IMR-90 (cell line): ENCODE data around the gene NAA11. TPM values are rescaled to one million over a fixed set of nuclear protein-coding genes. Genes with fewer than 3 reads are reported as not detected.

Source experiments
- ATAC-seq: fragments of 200-7000 bp; cut with Tn5 transposase; 2 replicates; pipeline ENCODE4 v1.9.1; 2020; ENCODE audit warnings: low read depth, mild to moderate bottlenecking, moderate library complexity
- BruUV-seq: library from RNA; stranded (reverse); fragments of 400-500 nt; replicated peaks from 2 replicates; lab custom pipeline; 2021; lab: Mats Ljungman, UMichigan
- CTCF ChIA-PET: fragments of 300-600 bp; formaldehyde crosslinking; extraction: SDS; loops from one replicate; lab custom pipeline; 2021; ENCODE audit warnings: antibody characterized with exemption; lab: Yijun Ruan, JAX
- POLR2A ChIA-PET: fragments of 300-600 bp; sonication (Branson Sonifier 250); formaldehyde crosslinking; loops from one replicate; lab custom pipeline; 2022; ENCODE audit warnings: antibody characterized with exemption; ENCODE audit not compliant: unreplicated experiment; lab: Charles Lee
- DNase-seq: peaks from one replicate; pipeline ENCODE4 v3.0.0; 2013
- H2AFZ ChIP-seq: replicated peaks from 2 replicates; pipeline ENCODE3; 2013; ENCODE audit warnings: low read length, mild to moderate bottlenecking; ENCODE audit not compliant: poor library complexity
- H2AK5ac ChIP-seq: 2 replicates; pipeline ENCODE4 v1.6.1; 2013; ENCODE audit warnings: low read depth, low read length, inconsistent platforms
- H2AK9ac ChIP-seq: replicated peaks from 2 replicates; pipeline ENCODE3; 2013; ENCODE audit warnings: mild to moderate bottlenecking, low read depth, low read length, moderate library complexity; ENCODE audit not compliant: poor library complexity
- H2BK120ac ChIP-seq: 2 replicates; pipeline ENCODE4 v1.6.1; 2013; ENCODE audit warnings: low read depth, low read length, inconsistent platforms
- H2BK15ac ChIP-seq: 3 replicates; pipeline ENCODE4 v1.6.1; 2013; ENCODE audit warnings: low read depth, low read length, inconsistent platforms
- H2BK20ac ChIP-seq: 2 replicates; pipeline ENCODE4 v1.6.1; 2013; ENCODE audit warnings: low read depth, mild to moderate bottlenecking, inconsistent platforms, low read length, moderate library complexity
- H2BK5ac ChIP-seq: 2 replicates; pipeline ENCODE4 v1.6.1; 2013; ENCODE audit warnings: mild to moderate bottlenecking, low read depth, low read length, inconsistent platforms; ENCODE audit not compliant: poor library complexity, severe bottlenecking
- H3K14ac ChIP-seq: replicated peaks from 2 replicates; pipeline ENCODE4 v1.6.1; 2013; ENCODE audit warnings: low read depth, low read length, inconsistent platforms
- H3K18ac ChIP-seq: 2 replicates; pipeline ENCODE4 v1.6.1; 2013; ENCODE audit warnings: low read depth, low read length, control low read depth
- H3K23ac ChIP-seq: 2 replicates; pipeline ENCODE4 v1.6.1; 2013; ENCODE audit warnings: low read depth, low read length, inconsistent platforms
- H3K27ac ChIP-seq: 2 replicates; pipeline ENCODE4 v1.5.1; 2013; ENCODE audit warnings: mild to moderate bottlenecking, control low read depth, low read length; ENCODE audit not compliant: insufficient read depth
- H3K27me3 ChIP-seq: 2 replicates; pipeline ENCODE4 v1.6.1; 2013; ENCODE audit warnings: low read length; ENCODE audit not compliant: control insufficient read depth, insufficient read depth
- H3K36me3 ChIP-seq: 2 replicates; pipeline ENCODE4 v1.6.1; 2013; ENCODE audit warnings: low read length, mixed read lengths; ENCODE audit not compliant: control insufficient read depth, insufficient read depth
- H3K4ac ChIP-seq: 2 replicates; pipeline ENCODE4 v1.6.1; 2013; ENCODE audit warnings: low read depth, low read length, inconsistent platforms
- H3K4me1 ChIP-seq: 2 replicates; pipeline ENCODE4 v1.6.1; 2013; ENCODE audit warnings: low read length, mixed read lengths; ENCODE audit not compliant: control insufficient read depth, insufficient read depth
- H3K4me2 ChIP-seq: 2 replicates; pipeline ENCODE4 v1.6.1; 2013; ENCODE audit warnings: low read depth, mild to moderate bottlenecking, control low read depth, low read length, moderate library complexity
- H3K4me3 ChIP-seq: 2 replicates; pipeline ENCODE4 v1.5.1; 2013; ENCODE audit warnings: low read depth, mild to moderate bottlenecking, control low read depth, low read length, moderate library complexity; ENCODE audit not compliant: insufficient read depth
- H3K56ac ChIP-seq: 2 replicates; pipeline ENCODE4 v1.6.1; 2013; ENCODE audit warnings: low read length, inconsistent platforms; ENCODE audit not compliant: insufficient read depth; ENCODE audit errors: extremely low read depth
- H3K79me1 ChIP-seq, 2 experiments: 2 replicates each; pipeline ENCODE4 v1.6.1; 2013; ENCODE audit warnings: low read length in 2 of 2, inconsistent platforms in 1 of 2, low read depth in 1 of 2
- H3K9ac ChIP-seq: 2 replicates; pipeline ENCODE4 v1.6.1; 2013; ENCODE audit warnings: low read depth, low read length, control low read depth
- H3K9me1 ChIP-seq: 2 replicates; pipeline ENCODE4 v1.6.1; 2013; ENCODE audit warnings: low read length, inconsistent platforms; ENCODE audit not compliant: insufficient read depth
- H3K9me3 ChIP-seq: 2 replicates; pipeline ENCODE4 v1.6.1; 2013; ENCODE audit warnings: low read length; ENCODE audit not compliant: control insufficient read depth, insufficient read depth
- H4K20me1 ChIP-seq: 2 replicates; pipeline ENCODE4 v1.6.1; 2013; ENCODE audit warnings: low read length, inconsistent platforms; ENCODE audit not compliant: insufficient read depth
- H4K5ac ChIP-seq: 2 replicates; pipeline ENCODE4 v1.6.1; 2013; ENCODE audit warnings: mild to moderate bottlenecking, low read depth, low read length, control low read depth
- H4K8ac ChIP-seq, 2 experiments: 2 replicates each; pipeline ENCODE4 v1.6.1; 2013; ENCODE audit warnings: low read depth in 2 of 2, low read length in 2 of 2, control low read depth in 1 of 2, inconsistent platforms in 1 of 2
- H4K91ac ChIP-seq: 2 replicates; pipeline ENCODE4 v1.6.1; 2013; ENCODE audit warnings: low read depth, low read length, inconsistent platforms; ENCODE audit not compliant: insufficient read depth
- CHD1 ChIP-seq: IDR thresholded peaks from 2 replicates; pipeline ENCODE4 v1.6.1; 2012; ENCODE audit warnings: low read depth, low read length, improper control_type of control experiment
- MAFK ChIP-seq: IDR thresholded peaks from 2 replicates; pipeline ENCODE4 v1.6.1; 2012; ENCODE audit warnings: low read depth, low read length, improper control_type of control experiment
- WGBS, 2 experiments: methylation state at CpG; one replicate each; pipeline versions ENCODE4 v1.1.5 to v1.1.7; 2013; ENCODE audit warnings: missing lambda C conversion rate in 2 of 2; ENCODE audit not compliant: insufficient read length in 1 of 2; ENCODE audit errors: extremely low coverage in 2 of 2; 5-methylcytosine and 5-hydroxymethylcytosine counted together
- dilution Hi-C: fragments of 300-500 bp; cut with HindIII; formaldehyde crosslinking; loops from one replicate; pipeline ENCODE4 v1.14.3; 2018; ENCODE audit warnings: low sequenced_read_pairs; ENCODE audit not compliant: unreplicated experiment
- in situ Hi-C: fragments of 300-500 bp; cut with MboI; formaldehyde crosslinking; loops from 3 replicates; pipeline ENCODE4 v1.14.3; 2019; ENCODE audit warnings: low sequenced_read_pairs, inconsistent platforms, mixed read lengths
- intact Hi-C: fragments of 100-400 bp; cut with micrococcal nuclease; formaldehyde crosslinking; loops from 2 replicates; pipeline ENCODE4 v1.10.0; 2022
- polyA plus RNA-seq, 3 experiments: library from polyadenylated mRNA; depleted of rRNA; stranded (reverse); fragments of >200 nt; gene quantifications; 2 replicates each; pipeline ENCODE4 v1.2.3, GENCODE V29; 2012; ENCODE audit warnings: low replicate concordance in 1 of 3
- total RNA-seq: library from RNA; depleted of rRNA; stranded (reverse); fragments of >200 nt; gene quantifications from 2 replicates; pipeline ENCODE4 v1.2.3, GENCODE V29; 2012

The NAA11 gene
- total and polyA plus RNA-seq, 2 of the 4 experiments (the other 2 are of a cell fraction) = not detected

GRCh38 chr4:79288185-79288584 is 37.7 kb downstream of the NAA11 start:
- no peak for DNase-seq
- intact Hi-C loops = no loop called here
- TF ChIP-seq MAFK (peak; percentile 86), CHD1 (no peak)
- H3K4me2 ChIP-seq = no peak overlapping the region
- H3K4me3 ChIP-seq = no peak overlapping the region
- ChIA-PET POLR2A (no interaction called here), CTCF (no interaction called here)
- no peaks in the 10 kb centered on the region for H3K4me1 ChIP-seq
- no peak overlapping the region for H3K14ac ChIP-seq
- no CpG with 5 or more reads among the region's 1 CpG for WGBS, 2 experiments
- H4K8ac ChIP-seq = no peak overlapping the region
- H3K9me3 ChIP-seq = no peaks in the 10 kb centered on the region
- H3K27ac ChIP-seq = no peak overlapping the region
- no peaks in the 10 kb centered on the region for H3K36me3 ChIP-seq
- no peak overlapping the region for H2BK120ac ChIP-seq
- in situ Hi-C loops = no loop called here
- no peak overlapping the region for H2BK20ac ChIP-seq
- H2AK9ac ChIP-seq = no peak overlapping the region
- no TSS peak for BruUV-seq
- H4K20me1 ChIP-seq = no peaks in the 10 kb centered on the region
- H3K23ac ChIP-seq = no peak overlapping the region
- no peaks in the 10 kb centered on the region for H3K9me1 ChIP-seq
- H3K18ac ChIP-seq = no peak overlapping the region
- no peaks in the 10 kb centered on the region for H3K27me3 ChIP-seq
- ATAC-seq = no peak
- no peak overlapping the region for H2AFZ ChIP-seq
- no peak overlapping the region for H2BK5ac ChIP-seq
- H4K91ac ChIP-seq = no peak overlapping the region
- no peak overlapping the region for H3K4ac ChIP-seq
- H3K56ac ChIP-seq = no peak overlapping the region
- no peak overlapping the region for H4K5ac ChIP-seq
- no peak overlapping the region for H2AK5ac ChIP-seq
- H3K79me1 ChIP-seq = no peaks in the 10 kb centered on the region
- H3K9ac ChIP-seq = no peak overlapping the region
- dilution Hi-C loops = no loop called here
- H2BK15ac ChIP-seq = no peak overlapping the region
